Smooth muscle cell (in vitro differentiated cells): Measurements from ENCODE around the gene SAAL1. TPM values are rescaled to one million over a fixed set of nuclear protein-coding genes. Genes with fewer than 3 reads are reported as not detected.

Experiments used
- DNase-seq: peaks from one replicate; lab custom pipeline; 2025; ENCODE audit not compliant: unreplicated experiment; lab: John Stamatoyannopoulos, UW
- H2AFZ ChIP-seq: fragments of 200-600 bp; sonication (generic); 2 replicates; pipeline ENCODE4 v1.6.0; 2016; ENCODE audit warnings: antibody characterized with exemption, low read depth, mild to moderate bottlenecking
- H3F3A ChIP-seq: fragments of 200-600 bp; sonication (generic); 2 replicates; pipeline ENCODE4 v1.6.0; 2017; ENCODE audit warnings: antibody characterized with exemption, low read depth
- H3K27ac ChIP-seq: fragments of 200-600 bp; sonication (generic); 2 replicates; pipeline ENCODE4 v1.5.1; 2016; ENCODE audit warnings: low read depth, mild to moderate bottlenecking
- H3K27me3 ChIP-seq: fragments of 200-600 bp; sonication (generic); 2 replicates; pipeline ENCODE4 v1.6.1; 2016; ENCODE audit warnings: low read depth, mild to moderate bottlenecking
- H3K36me3 ChIP-seq: fragments of 200-600 bp; sonication (generic); 2 replicates; pipeline ENCODE4 v1.5.1; 2016; ENCODE audit warnings: low read depth
- H3K4me1 ChIP-seq: fragments of 200-600 bp; sonication (generic); 2 replicates; pipeline ENCODE4 v1.5.1; 2016; ENCODE audit warnings: low read depth
- H3K4me2 ChIP-seq: fragments of 200-600 bp; sonication (generic); 2 replicates; pipeline ENCODE4 v1.6.0; 2016; ENCODE audit warnings: mild to moderate bottlenecking
- H3K4me3 ChIP-seq: fragments of 200-600 bp; sonication (generic); 2 replicates; pipeline ENCODE4 v1.5.1; 2016; ENCODE audit warnings: mild to moderate bottlenecking
- H3K79me2 ChIP-seq: fragments of 200-600 bp; sonication (generic); 2 replicates; pipeline ENCODE4 v1.6.0; 2016; ENCODE audit warnings: low read depth, mild to moderate bottlenecking
- H3K9ac ChIP-seq: fragments of 200-600 bp; sonication (generic); 2 replicates; pipeline ENCODE4 v1.6.0; 2016; ENCODE audit warnings: low read depth
- H3K9me3 ChIP-seq: fragments of 200-600 bp; sonication (generic); replicated peaks from 2 replicates; pipeline ENCODE4 v1.5.1; 2016; ENCODE audit warnings: low read depth
- H4K20me1 ChIP-seq: fragments of 200-600 bp; sonication (generic); 2 replicates; pipeline ENCODE4 v1.6.0; 2016; ENCODE audit warnings: low read depth
- WGBS: methylation state at CpG from one replicate; pipeline ENCODE4 v1.1.7; 2016; ENCODE audit warnings: low lambda C conversion rate; 5-methylcytosine and 5-hydroxymethylcytosine counted together
- polyA plus RNA-seq: library from polyadenylated mRNA; unstranded; fragments of >200 nt; fragmentation: Nextera tagmentation; extraction: Ambion mirVana; gene quantifications from 2 replicates; pipeline ENCODE4 v1.2.1, GENCODE V29; 2016
- total RNA-seq: library from RNA; depleted of rRNA; stranded (reverse); fragments of >200 nt; gene quantifications from 2 replicates; pipeline ENCODE4 v1.2.3, GENCODE V29; 2014
- TF ChIP-seq, protein P1 (sequence below): fragments of 200-600 bp; sonication (generic); IDR thresholded peaks from 2 replicates; pipeline ENCODE4 v1.5.1; 2017; ENCODE audit warnings: borderline replicate concordance, mild to moderate bottlenecking, antibody characterized with exemption; ENCODE audit not compliant: insufficient read depth, poor library complexity, severe bottlenecking

SAAL1 gene
- total and polyA plus RNA-seq, 2 experiments from 2014 or later, result 19.9 to 20.0 TPM

DNA sequence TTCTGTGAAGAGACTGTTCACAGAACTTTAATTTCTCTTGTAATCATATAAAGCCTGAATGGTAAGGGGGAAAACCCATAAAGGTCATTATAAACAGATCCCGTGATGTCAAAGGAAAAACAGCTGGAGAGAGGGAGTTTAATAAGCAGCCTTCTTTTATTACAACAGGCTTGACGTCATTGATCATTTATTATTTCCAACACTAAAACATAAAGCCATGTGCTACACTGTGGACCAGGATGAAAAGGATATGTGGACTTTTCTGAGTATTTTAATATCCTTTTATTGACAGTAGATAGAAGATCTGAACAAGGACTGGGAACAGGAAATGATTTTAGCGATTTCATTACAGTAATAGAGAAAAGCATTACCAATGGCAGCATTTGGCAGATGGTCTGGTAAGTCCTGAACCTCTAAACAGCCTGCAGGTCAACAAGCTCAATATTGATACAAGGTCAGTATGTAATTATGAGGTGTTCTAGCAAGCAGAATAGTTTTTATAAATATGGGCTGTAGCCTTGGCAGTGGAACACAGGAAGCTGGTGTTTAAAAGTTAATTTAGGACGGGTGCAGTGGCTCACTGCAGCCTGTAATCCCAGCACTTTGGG lies 34.7 kb downstream of the SAAL1 start:
- no peak overlapping the region for H3K9ac ChIP-seq
- H3K4me1 ChIP-seq, result no peaks in the 10 kb centered on the region
- no peak for DNase-seq
- H3K36me3 ChIP-seq, result no peaks in the 10 kb centered on the region
- H3K79me2 ChIP-seq, result no peaks in the 10 kb centered on the region
- H3K27ac ChIP-seq, result no peak overlapping the region
- H3K9me3 ChIP-seq, result no peaks in the 10 kb centered on the region
- no peak overlapping the region for H3K4me2 ChIP-seq
- H3K27me3 ChIP-seq, result no peaks in the 10 kb centered on the region
- no peak overlapping the region for H2AFZ ChIP-seq
- TF ChIP-seq, protein P1, sequence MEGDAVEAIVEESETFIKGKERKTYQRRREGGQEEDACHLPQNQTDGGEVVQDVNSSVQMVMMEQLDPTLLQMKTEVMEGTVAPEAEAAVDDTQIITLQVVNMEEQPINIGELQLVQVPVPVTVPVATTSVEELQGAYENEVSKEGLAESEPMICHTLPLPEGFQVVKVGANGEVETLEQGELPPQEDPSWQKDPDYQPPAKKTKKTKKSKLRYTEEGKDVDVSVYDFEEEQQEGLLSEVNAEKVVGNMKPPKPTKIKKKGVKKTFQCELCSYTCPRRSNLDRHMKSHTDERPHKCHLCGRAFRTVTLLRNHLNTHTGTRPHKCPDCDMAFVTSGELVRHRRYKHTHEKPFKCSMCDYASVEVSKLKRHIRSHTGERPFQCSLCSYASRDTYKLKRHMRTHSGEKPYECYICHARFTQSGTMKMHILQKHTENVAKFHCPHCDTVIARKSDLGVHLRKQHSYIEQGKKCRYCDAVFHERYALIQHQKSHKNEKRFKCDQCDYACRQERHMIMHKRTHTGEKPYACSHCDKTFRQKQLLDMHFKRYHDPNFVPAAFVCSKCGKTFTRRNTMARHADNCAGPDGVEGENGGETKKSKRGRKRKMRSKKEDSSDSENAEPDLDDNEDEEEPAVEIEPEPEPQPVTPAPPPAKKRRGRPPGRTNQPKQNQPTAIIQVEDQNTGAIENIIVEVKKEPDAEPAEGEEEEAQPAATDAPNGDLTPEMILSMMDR, result no peak
- H4K20me1 ChIP-seq, result no peaks in the 10 kb centered on the region
- H3K4me3 ChIP-seq, result no peak overlapping the region
- H3F3A ChIP-seq, result no peaks in the 10 kb centered on the region
- 90% methylated on average over 4 of the region's 4 CpGs for WGBS

DNA sequence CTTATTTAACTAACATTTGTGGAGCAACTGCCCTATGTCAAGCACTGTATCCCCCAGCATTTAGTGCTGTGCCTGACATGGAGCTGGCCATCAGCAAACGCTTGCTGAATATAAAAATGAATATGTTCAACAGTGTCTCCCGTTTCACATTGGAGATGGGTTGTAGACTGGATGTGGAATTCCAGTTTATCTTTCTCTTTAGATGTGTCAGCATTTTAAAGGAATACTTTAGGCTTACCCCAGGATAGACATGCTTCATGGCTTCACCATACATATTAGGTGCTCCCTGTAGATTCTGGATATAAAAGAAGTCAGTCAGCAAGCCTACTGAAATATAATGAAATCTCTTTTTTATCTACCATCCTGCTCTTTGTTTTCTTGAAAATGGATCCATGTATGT lies 38.5 kb downstream of the SAAL1 start:
- Histone ChIP-seq H3K36me3 (no peaks in the 10 kb centered on the region), H3K9me3 (no peaks in the 10 kb centered on the region), H4K20me1 (no peaks in the 10 kb centered on the region), H3K79me2 (no peaks in the 10 kb centered on the region), H3K27ac (no peak overlapping the region), H3K4me3 (no peak overlapping the region), H3K9ac (no peak overlapping the region), H3K4me2 (no peak overlapping the region), H3K4me1 (no peaks in the 10 kb centered on the region), H3F3A (no peaks in the 10 kb centered on the region), H2AFZ (no peak overlapping the region), H3K27me3 (no peaks in the 10 kb centered on the region)
- DNase-seq, result no peak
- WGBS, result 94% methylated on average over 2 of the region's 2 CpGs
- TF ChIP-seq, protein P1, result no peak

DNA sequence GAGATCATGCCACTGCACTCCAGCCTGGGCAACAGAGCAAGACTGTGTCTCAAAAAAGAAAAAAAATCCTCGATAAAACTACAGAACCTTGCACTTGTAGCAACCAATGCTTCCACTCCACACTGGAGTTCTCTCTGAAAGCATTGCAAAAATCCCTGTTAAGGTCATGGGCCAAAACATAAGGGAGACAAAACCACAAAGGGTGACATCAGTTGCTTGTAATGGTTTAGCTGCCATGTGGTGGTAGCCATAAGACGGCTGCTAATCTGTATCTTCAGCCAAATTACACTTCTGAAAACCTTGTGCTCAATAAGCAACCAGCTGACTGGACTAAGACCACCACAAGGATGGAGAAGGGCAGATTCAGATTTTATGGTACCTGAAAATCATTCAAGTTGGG lies 39.3 kb downstream of the SAAL1 start:
- 81% methylated on average over 2 of the region's 2 CpGs for WGBS
- H3K36me3 ChIP-seq, result no peaks in the 10 kb centered on the region
- no peak overlapping the region for H3K4me2 ChIP-seq
- no peak overlapping the region for H3K4me3 ChIP-seq
- no peak overlapping the region for H3K9ac ChIP-seq
- no peaks in the 10 kb centered on the region for H4K20me1 ChIP-seq
- no peaks in the 10 kb centered on the region for H3K27me3 ChIP-seq
- H3K9me3 ChIP-seq, result no peaks in the 10 kb centered on the region
- no peaks in the 10 kb centered on the region for H3K79me2 ChIP-seq
- TF ChIP-seq, protein P1, result no peak
- H2AFZ ChIP-seq, result no peak overlapping the region
- H3K27ac ChIP-seq, result no peak overlapping the region
- DNase-seq, result no peak
- H3F3A ChIP-seq, result no peaks in the 10 kb centered on the region
- H3K4me1 ChIP-seq, result no peaks in the 10 kb centered on the region

DNA sequence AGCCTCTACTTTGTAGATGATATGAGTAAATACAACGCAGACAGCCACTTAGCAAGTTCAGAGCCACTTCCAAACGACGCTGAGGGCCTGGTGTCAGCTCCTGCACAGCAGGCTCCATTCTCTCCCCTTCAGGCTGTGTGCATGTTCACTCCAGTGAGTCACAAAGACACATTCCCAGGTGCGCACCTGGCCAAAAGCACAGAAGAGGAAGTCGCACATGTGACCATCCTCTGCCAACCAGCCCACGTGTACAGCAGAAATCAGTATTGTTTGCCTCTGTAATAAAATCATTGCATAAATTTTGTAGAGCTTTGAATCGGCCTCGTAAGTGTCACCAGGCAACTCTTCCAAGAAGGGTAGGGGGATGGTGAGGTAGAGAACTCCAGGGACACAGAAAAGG lies 40.3 kb downstream of the SAAL1 start:
- TF ChIP-seq, protein P1, result no peak
- no peak overlapping the region for H3K9ac ChIP-seq
- DNase-seq, result no peak
- no peaks in the 10 kb centered on the region for H3K27me3 ChIP-seq
- H3K4me2 ChIP-seq, result no peak overlapping the region
- H2AFZ ChIP-seq, result no peak overlapping the region
- H3K79me2 ChIP-seq, result no peaks in the 10 kb centered on the region
- no peaks in the 10 kb centered on the region for H3K4me1 ChIP-seq
- no peaks in the 10 kb centered on the region for H3K36me3 ChIP-seq
- WGBS, result 88% methylated on average over 8 of the region's 8 CpGs
- no peaks in the 10 kb centered on the region for H3K9me3 ChIP-seq
- no peaks in the 10 kb centered on the region for H4K20me1 ChIP-seq
- H3K4me3 ChIP-seq, result no peak overlapping the region
- no peak overlapping the region for H3K27ac ChIP-seq
- no peaks in the 10 kb centered on the region for H3F3A ChIP-seq
